GM12865 (cell line): Measurements from ENCODE around the gene INVS.

ENCODE experiments used
- DNase-seq: peaks from one replicate; pipeline ENCODE4 v3.0.0; 2010; ENCODE audit warnings: low read depth
- H3K4me3 ChIP-seq: 2 replicates; pipeline ENCODE4 v1.5.1; 2011; ENCODE audit warnings: mild to moderate bottlenecking, low read depth, low read length, control low read depth
- CTCF ChIP-seq: IDR thresholded peaks from 2 replicates; pipeline ENCODE4 v1.5.1; 2011; ENCODE audit warnings: low read length, control low read depth, low read depth, inconsistent platforms; ENCODE audit not compliant: insufficient read depth; ENCODE audit errors: missing control alignments

Gene INVS

GRCh38 chr9:100106616-100107015, 7.6 kb downstream of the INVS start:
- no peak overlapping the region for H3K4me3 ChIP-seq
- no peak for TF ChIP-seq CTCF
- DNase-seq = no peak

GRCh38 chr9:100108559-100108958, 9.5 kb downstream of the INVS start:
- DNase-seq = no peak
- TF ChIP-seq CTCF = no peak
- no peak overlapping the region for H3K4me3 ChIP-seq

GRCh38 chr9:100111235-100111634, 12.2 kb downstream of the INVS start:
- no peak overlapping the region for H3K4me3 ChIP-seq
- DNase-seq = no peak
- no peak for TF ChIP-seq CTCF

- no peak overlapping the region for H3K4me3 ChIP-seq
- no peak for DNase-seq
- no peak for TF ChIP-seq CTCF
Measured at GRCh38 chr9:100112677-100113336, 13.8 kb downstream of the INVS start.

- H3K4me3 ChIP-seq = no peak overlapping the region
- no peak for DNase-seq
- no peak for TF ChIP-seq CTCF
Measured at GRCh38 chr9:100117316-100117715, 18.3 kb downstream of the INVS start.

GRCh38 chr9:100120286-100120685, 21.2 kb downstream of the INVS start:
- no peak for TF ChIP-seq CTCF
- DNase-seq = no peak
- no peak overlapping the region for H3K4me3 ChIP-seq

GRCh38 chr9:100125236-100125635, 26.2 kb downstream of the INVS start:
- H3K4me3 ChIP-seq = no peak overlapping the region
- no peak for DNase-seq
- no peak for TF ChIP-seq CTCF
